Heart right ventricle (tissue), 16 donors: ENCODE data around the gene FGF12. TPM values are rescaled to one million over a fixed set of nuclear protein-coding genes. Genes with fewer than 3 reads are reported as not detected.

Source experiments
- ATAC-seq, 8 donors: fragments of 200-7000 bp; cut with Tn5 transposase; one replicate each; pipeline ENCODE4 v1.9.1; 2020; ENCODE audit warnings: mild to moderate bottlenecking in 8 of 8, moderate library complexity in 8 of 8, moderate number of reproducible peaks in 1 of 8
- DNase-seq, 2 donors: peaks; one replicate each; pipeline ENCODE4 v3.0.0-alpha.2; 2020
- H3K27ac ChIP-seq, 10 donors: fragments of 200-600 bp; sonication (generic) in 2 of 10; one replicate each; pipeline versions ENCODE4 v1.5.0 to v1.8.0; 2020 to 2022; ENCODE audit warnings: mild to moderate bottlenecking in 3 of 10
- H3K27me3 ChIP-seq, 7 donors: fragments of 200-600 bp; one replicate each; pipeline ENCODE4 v1.8.0; 2021 to 2022; ENCODE audit warnings: mild to moderate bottlenecking in 2 of 7
- H3K36me3 ChIP-seq, 9 donors: fragments of 200-600 bp; sonication (generic) in 1 of 9; one replicate each; pipeline versions ENCODE4 v1.5.0 to v1.8.0; 2020 to 2022; ENCODE audit warnings: mild to moderate bottlenecking in 2 of 9
- H3K4me1 ChIP-seq, 9 donors: fragments of 200-600 bp; sonication (generic) in 1 of 9; one replicate each; pipeline versions ENCODE4 v1.5.0 to v1.8.0; 2020 to 2022; ENCODE audit warnings: mild to moderate bottlenecking in 4 of 9
- H3K4me3 ChIP-seq, 10 donors: fragments of 200-600 bp; sonication (generic) in 2 of 10; one replicate each; pipeline versions ENCODE4 v1.5.0 to v1.8.0; 2020 to 2022; ENCODE audit warnings: mild to moderate bottlenecking in 7 of 10, moderate library complexity in 2 of 10
- H3K9me3 ChIP-seq, 11 donors: fragments of 200-600 bp in 10 of 11; sonication (generic) in 2 of 11; one replicate each; pipeline versions ENCODE4 v1.5.0 to v1.8.0; 2013 to 2022; ENCODE audit warnings: mild to moderate bottlenecking in 2 of 11, control low read depth in 1 of 11, moderate library complexity in 1 of 11
- CTCF ChIP-seq, 9 donors: fragments of 200-600 bp; sonication (generic) in 2 of 9; IDR thresholded peaks; one replicate each; pipeline versions ENCODE4 v1.5.0 to v1.8.0; 2021 to 2022; ENCODE audit warnings: antibody characterized with exemption in 9 of 9, mild to moderate bottlenecking in 5 of 9, moderate library complexity in 1 of 9
- WGBS, 2 donors: extraction: QIAGEN DNeasy Blood & Tissue Kit; methylation state at CpG; one replicate each; pipeline ENCODE4 v1.1.7; 2013; ENCODE audit warnings: inconsistent platforms in 1 of 2; 5-methylcytosine and 5-hydroxymethylcytosine counted together
- intact Hi-C, 10 donors: fragments of 100-400 bp; cut with DNase I; formaldehyde crosslinking; loops; one replicate each; pipeline versions ENCODE4 v1.11.1 to v1.14.2; 2022
- polyA plus RNA-seq, 2 donors: library from polyadenylated mRNA; stranded (reverse); fragments of 200-250 nt; gene quantifications; one replicate each; pipeline ENCODE4 v1.2.3, GENCODE V29; 2013
- total RNA-seq, 10 donors: library from RNA; stranded (reverse); fragmentation: NEBNext Ultra II Directional in 3 of 10; extraction: Animal tissue kit (Norgen Biotek cat#: 25700) in 3 of 10; gene quantifications; one replicate each; pipeline versions ENCODE4 v1.2.1 to v1.2.4, GENCODE V29; 2021 to 2023
- donor health status: Arrhythmogenic right ventricular cardiomyopathy.
- donor health status: ischemic (EF 13 %, LVEDD 7.1; RV severe dilation, severe dysfunction).
- donor health status: healthy with polysubstance abuse.
- donor health status: DM: no; HTN: yes; CAD: no.
- donor health status: DM: no; HTN: no; CAD: no.
- donor health status: ischemic (EF 25% LVEDD 6.9; RV normal size, moderate dysfunction).
- donor health status: ischemic (EF 25% LVEDD 5.7; RV mildly dilated, moderate dysfunction).
- donor health status: healthy.
- donor health status: DM: yes; HTN: yes; CAD: no.
- donor health status: Ischemic cardiomyopathy.
- donor health status: ischemic (EF 35%, LVEDD 5.7; RV mildly dilated, moderate dysfunction).
- donor health status: nonischemic (EF 11% LVEDD 7.7; RV severe dilation, severe dysfunction).
- donor health status: DM: yes; HTN: yes; CAD: no.
- donor health status: PGD.
- donor health status: ischemic (EF 29% LVEDD 5.4; RV normal size, mild dysfunction).
- donor health status: nonischemic (EF 23%, LVEDD 6.1; RV moderate dilation, normal function).

The FGF12 gene
- total and polyA plus RNA-seq, 12 donors: 26.5 to 504 (median 313) TPM

DNA sequence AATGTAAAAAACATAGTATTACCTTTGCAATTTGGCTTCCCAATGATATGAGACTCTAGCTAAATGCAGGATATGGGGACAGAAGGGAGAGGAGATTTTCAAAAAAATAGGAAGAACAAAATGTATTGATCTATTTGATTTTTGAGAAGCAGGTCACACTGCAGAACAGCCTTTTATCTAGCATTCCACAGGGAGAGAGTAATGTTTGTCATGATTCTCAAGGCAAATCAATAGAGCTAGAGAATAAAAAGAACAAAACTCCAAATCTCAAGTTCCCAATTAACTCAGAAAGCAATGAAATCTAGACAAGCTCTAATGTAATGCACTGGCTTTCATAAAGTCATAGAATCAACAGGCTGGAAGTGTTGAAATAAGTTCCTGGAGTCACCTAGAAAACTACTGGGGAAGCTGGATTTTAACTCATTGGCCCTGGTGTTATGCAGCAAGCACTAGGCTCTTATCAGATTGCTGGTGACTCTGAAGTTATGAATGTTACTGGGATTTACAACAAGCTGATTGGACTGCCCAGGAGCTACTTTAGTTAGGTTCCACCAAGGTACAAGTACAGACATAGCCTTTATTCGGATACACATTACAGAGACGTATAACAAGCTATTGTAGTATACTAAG lies 442.8 kb downstream of the FGF12 start:
- no peak for TF ChIP-seq CTCF (IDR thresholded peaks at IDR 0.05)
- Histone ChIP-seq H3K27me3 (no peaks in the 10 kb centered on the region), H3K4me1 (peaks cover 0 to 21% (median 0%) of the 10 kb centered on the region in 9 donors), H3K4me3 (no peak overlapping the region), H3K27ac (no peak overlapping the region), H3K36me3 (no peaks in the 10 kb centered on the region), H3K9me3 (no peaks in the 10 kb centered on the region)
- 86 to 90% methylated on average over 2 of the region's 2 CpGs for WGBS, 2 donors
- ATAC-seq (peak in 1 of 8 donors; percentile 34), DNase-seq (no peak)
- intact Hi-C loops: no loop called here

DNA sequence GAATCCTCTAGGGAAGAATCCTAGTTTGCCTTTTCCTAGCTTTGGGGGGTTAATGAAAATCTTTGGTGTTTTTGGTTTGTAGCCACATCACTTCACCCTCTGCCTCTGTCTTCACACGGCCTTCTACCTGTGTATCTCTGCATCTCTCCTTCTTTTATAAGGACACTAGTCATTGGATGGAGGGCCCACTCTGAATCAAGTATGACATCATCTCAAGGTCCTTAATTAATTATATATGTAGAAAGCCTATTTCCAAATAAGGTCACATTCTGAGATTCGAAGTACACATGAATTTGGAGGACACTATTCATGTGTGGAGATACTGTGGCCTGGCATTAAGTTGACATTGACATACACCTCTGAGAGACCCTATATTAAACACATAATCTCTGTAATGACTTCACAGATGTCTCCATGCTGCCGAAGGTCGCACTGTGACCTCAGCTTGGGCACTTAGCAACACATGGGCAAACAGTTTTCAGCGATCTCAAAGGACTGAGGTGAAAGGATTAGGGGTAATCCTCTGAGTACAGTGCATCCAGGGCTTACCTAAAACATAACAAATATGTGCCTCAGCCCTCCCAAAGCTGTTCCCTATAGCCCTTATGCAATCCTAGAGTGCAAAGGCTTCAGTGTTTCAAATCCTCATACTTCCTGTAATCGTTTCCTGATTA lies 446.0 kb downstream of the FGF12 start:
- intact Hi-C loops: no loop called here
- no peak for TF ChIP-seq CTCF (IDR thresholded peaks at IDR 0.05)
- Histone ChIP-seq H3K27me3 (no peaks in the 10 kb centered on the region), H3K36me3 (no peaks in the 10 kb centered on the region), H3K4me3 (no peak overlapping the region), H3K4me1 (peaks cover 0 to 18% (median 0%) of the 10 kb centered on the region in 9 donors), H3K9me3 (no peaks in the 10 kb centered on the region), H3K27ac (no peak overlapping the region)
- ATAC-seq (peak in 2 of 8 donors; percentile 31 to 33), DNase-seq (no peak)
- WGBS, 2 donors: 65 to 71% methylated on average over 6 of the region's 6 CpGs

- no peak for ATAC-seq
- Histone ChIP-seq H3K27ac (no peak overlapping the region), H3K27me3 (no peaks in the 10 kb centered on the region), H3K9me3 (no peaks in the 10 kb centered on the region), H3K36me3 (no peaks in the 10 kb centered on the region), H3K4me3 (no peak overlapping the region), H3K4me1 (peaks cover 0 to 11% (median 0%) of the 10 kb centered on the region in 9 donors)
- TF ChIP-seq CTCF (IDR thresholded peaks at IDR 0.05): no peak
- DNase-seq: no peak
- 78 to 89% methylated on average over 1 of the region's 1 CpG for WGBS, 2 donors
- intact Hi-C loops: no loop called here
Measured at GRCh38 chr3:192279664-192280063, 447.7 kb downstream of the FGF12 start.

GRCh38 chr3:192277477-192277876 lies 449.9 kb downstream of the FGF12 start:
- no peak for TF ChIP-seq CTCF (IDR thresholded peaks at IDR 0.05)
- no peaks in the 10 kb centered on the region for H3K36me3 ChIP-seq
- WGBS, 2 donors: 92 to 95% methylated on average over 9 of the region's 9 CpGs
- ATAC-seq: no peak
- no peak overlapping the region for H3K27ac ChIP-seq
- H3K27me3 ChIP-seq: no peaks in the 10 kb centered on the region
- no peak overlapping the region for H3K4me3 ChIP-seq
- intact Hi-C loops: no loop called here
- peaks cover 0 to 5% (median 0%) of the 10 kb centered on the region in 9 donors for H3K4me1 ChIP-seq
- DNase-seq: no peak
- H3K9me3 ChIP-seq: no peaks in the 10 kb centered on the region
